Omental fat pad (tissue), 4 donors: ENCODE data around the gene ABLIM2. TPM values are rescaled to one million over a fixed set of nuclear protein-coding genes. Genes with fewer than 3 reads are reported as not detected.
"Not testable (repeated sequence)": the region's sequence is repeated elsewhere in the genome, so short reads cannot be mapped to it uniquely, and the experiment has no call there.

ENCODE experiments used
- ATAC-seq: fragments of 150-250 bp; one replicate; pipeline ENCODE4 v1.9.1; 2016; ENCODE audit warnings: mild to moderate bottlenecking, moderate library complexity; ENCODE audit not compliant: low FRiP score
- DNase-seq: peaks from one replicate; pipeline ENCODE4 v3.0.0-alpha.2; 2019; ENCODE audit warnings: low spot score
- total RNA-seq, 4 donors: library from RNA; depleted of rRNA; stranded (reverse); fragments of >200 nt; gene quantifications; one replicate each; pipeline ENCODE4 v1.1.0, GENCODE V29; 2016
- TF ChIP-seq, protein P1 (sequence below), 3 donors: fragments of 450-650 bp; IDR thresholded peaks; one replicate each; pipeline ENCODE4 v1.5.1; 2016 to 2017; ENCODE audit warnings: antibody characterized with exemption in 3 of 3, mild to moderate bottlenecking in 3 of 3, moderate library complexity in 2 of 3

Gene ABLIM2
- total RNA-seq, 4 donors from 2014 or later: 10.1 to 34.2 (median 13.7) TPM

DNA sequence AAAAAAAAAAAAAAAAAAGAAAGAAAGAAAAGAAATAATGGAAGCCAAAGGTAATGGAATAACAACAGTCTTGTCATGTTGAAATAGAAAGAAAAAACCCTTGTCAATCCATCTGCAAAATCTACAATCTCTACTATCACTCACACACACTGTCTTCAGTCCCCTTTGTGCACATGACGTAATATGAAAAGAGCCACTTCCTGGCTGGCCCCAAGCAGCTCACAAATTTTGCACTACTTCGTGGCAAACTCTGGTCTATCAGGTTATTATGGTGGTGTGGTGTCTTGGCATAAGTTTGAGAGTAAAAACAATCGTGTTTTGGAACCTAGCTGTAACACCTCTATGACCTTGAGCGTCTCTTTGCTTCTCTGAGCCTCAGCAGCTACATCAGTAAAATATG, 210.7 kb downstream of the ABLIM2 start:
- ATAC-seq (no peak), DNase-seq (no peak)
- TF ChIP-seq, protein P1, sequence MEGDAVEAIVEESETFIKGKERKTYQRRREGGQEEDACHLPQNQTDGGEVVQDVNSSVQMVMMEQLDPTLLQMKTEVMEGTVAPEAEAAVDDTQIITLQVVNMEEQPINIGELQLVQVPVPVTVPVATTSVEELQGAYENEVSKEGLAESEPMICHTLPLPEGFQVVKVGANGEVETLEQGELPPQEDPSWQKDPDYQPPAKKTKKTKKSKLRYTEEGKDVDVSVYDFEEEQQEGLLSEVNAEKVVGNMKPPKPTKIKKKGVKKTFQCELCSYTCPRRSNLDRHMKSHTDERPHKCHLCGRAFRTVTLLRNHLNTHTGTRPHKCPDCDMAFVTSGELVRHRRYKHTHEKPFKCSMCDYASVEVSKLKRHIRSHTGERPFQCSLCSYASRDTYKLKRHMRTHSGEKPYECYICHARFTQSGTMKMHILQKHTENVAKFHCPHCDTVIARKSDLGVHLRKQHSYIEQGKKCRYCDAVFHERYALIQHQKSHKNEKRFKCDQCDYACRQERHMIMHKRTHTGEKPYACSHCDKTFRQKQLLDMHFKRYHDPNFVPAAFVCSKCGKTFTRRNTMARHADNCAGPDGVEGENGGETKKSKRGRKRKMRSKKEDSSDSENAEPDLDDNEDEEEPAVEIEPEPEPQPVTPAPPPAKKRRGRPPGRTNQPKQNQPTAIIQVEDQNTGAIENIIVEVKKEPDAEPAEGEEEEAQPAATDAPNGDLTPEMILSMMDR (IDR thresholded peaks at IDR 0.05): no peak

DNA sequence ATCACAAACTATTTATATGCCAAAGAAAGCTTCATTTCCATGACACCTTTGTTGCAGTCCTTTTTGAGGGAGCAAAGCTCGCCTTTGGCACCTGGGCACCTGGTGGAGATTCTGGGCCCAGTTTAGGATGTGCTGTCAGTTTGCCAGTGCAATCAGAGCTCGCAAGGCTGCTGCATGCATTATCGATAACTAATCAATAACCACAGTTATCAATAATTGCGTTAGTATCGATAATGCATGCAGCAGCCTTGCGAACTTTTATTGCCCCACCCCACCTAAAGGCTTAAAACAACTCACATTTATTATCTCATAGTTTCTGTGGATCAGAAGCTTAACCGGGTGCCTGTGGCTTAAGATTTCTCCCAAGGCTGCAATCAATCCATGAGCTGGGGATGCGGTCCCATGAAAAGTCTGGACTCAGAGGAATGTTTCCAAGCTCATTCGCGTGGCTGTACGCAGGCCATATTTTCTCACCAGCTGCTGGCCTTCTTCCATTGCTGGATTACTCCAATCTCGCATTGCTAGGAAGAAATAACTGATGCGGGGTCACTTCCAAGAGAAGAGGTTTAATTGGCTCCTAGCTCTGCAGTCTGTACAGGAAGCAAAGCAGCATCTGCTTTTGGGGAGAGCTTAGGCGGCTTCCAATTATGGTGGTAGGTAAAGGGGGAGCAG, 212.8 kb downstream of the ABLIM2 start:
- no peak for DNase-seq
- TF ChIP-seq, protein P1 (IDR thresholded peaks at IDR 0.05): no peak
- ATAC-seq: no peak

DNA sequence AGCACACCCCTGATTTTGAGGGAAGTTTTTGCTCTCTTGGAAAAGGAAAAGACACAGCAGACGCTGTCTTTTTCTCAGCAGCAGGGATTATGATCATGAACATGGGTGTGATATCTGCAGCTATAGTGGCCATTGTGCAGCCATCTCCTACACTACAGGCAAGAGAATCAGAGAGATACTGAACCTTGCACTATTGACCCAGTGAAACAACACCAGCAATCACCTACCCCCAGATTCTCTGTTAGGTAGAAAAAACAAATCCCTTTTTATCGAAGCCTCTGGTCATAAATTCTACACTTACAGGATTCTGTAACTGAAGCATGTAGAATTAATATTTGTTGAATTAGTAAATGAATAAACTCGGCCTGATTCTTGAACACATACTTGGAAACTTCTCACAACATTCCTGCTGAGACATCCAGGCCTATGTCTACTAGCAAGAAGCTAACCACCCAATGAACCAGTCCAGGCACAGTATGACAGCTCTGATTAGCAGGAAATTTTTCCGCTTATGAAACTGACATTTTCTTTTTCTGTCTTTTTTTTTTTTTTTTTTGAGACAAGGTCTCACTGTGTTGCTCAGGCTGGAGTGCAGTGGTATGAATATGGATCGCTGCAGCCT, 213.9 kb downstream of the ABLIM2 start:
- ATAC-seq (no peak), DNase-seq (no peak)
- TF ChIP-seq, protein P1 (IDR thresholded peaks at IDR 0.05): no peak

DNA sequence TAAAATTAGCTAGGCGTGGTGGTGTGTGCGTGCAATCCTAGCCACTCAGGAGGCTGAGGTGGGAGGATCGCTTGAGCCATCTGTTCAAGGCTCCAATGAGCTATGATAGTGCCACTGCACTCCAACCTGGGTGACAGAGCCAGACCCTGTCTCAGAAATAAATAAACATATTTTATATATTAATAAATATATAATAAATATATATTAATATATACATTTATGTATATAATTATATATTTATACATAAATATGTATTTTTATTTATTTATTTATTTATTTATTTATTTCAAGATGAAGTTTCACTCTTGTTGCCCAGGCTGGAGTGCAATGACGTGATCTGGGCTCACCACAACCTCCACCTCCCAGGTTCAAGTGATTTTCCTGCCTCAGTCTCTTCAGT, 214.9 kb downstream of the ABLIM2 start:
- ATAC-seq, DNase-seq: not testable (repeated sequence)

DNA sequence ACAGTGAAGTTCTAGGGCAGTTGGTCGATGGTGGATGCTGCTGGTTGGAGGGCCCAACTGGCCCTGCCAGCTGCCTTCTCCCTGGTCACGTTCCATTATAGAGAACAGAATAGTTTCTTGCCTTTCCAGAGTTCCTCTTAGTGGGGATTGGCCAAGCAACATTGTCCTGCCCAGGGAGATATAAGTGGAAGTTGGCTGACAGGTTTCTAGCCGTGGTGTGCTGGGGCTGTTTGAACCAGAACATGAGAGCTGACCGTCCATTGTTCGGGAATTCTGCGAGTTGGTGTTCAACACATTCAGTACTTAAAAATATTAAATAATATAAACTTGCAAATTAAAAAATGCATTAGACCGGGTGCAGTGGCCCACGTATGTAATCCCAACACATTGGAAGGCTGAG, 215.4 kb downstream of the ABLIM2 start:
- ATAC-seq (no peak), DNase-seq (no peak)
- TF ChIP-seq, protein P1 (IDR thresholded peaks at IDR 0.05): no peak

DNA sequence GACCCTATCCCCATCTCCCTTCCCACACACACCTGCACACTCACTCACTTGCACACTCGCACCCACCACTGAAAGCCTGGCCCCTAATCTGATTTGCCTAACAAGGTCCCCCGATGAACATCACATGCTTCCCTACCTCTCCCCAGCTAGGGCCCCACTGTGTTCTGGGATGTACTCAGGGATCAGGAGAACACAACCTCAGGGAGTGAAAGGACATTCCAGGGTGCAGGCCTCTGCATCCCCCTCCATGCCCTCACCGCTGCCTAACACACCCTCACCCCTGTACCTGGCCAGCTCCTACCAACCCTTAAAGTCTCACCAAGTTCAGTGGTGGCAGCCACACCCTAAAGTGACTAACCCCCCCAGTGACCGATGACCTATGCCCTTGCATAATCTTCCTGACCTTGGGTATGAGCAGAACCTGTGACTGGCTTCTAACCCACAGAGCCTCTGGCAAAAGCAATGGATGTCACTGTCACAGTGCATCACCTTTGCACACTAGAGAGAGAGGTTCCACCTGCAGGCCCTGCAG, 216.6 kb downstream of the ABLIM2 start:
- TF ChIP-seq, protein P1 (IDR thresholded peaks at IDR 0.05): no peak
- DNase-seq: no peak

DNA sequence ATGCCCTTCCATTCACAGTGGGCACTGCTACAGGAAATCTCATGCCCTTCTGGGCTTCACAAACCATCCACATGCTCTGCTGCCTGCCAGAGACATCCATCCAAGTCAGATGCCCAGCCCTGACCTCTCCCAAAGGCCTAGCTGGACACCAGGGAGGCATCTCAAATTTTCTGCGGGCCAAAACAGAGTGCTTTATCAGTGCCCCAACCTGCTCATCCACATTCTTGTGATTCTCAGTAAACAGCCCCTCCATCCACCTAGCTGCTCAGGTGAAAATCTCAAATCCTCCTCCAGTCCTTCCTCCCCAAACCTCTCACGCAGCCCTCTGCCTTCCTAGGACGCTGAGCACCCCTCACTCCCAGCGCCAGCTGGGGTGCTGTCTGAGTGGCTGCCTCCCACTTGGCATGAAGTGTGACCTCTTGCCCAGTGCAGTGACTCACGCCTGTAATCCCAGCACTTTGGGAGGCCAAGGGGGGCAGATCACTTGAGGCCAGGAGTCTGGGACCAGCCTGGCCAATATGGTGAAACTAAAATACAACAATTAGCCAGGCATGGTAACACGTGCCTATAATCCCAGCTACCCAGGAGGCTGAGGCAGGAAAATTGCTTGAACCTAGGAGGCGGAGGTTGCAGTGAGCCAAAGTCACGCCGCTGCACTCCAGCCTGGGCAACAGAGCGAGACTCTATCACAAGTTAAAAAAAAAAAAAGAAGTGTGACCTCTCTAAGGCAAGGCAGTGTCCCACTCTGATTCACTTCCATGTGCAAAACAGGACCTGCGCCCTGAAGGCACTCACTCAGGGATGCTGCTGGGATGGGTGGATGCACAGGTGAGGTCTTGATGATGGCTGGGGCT, 217.3 kb downstream of the ABLIM2 start:
- TF ChIP-seq, protein P1 (IDR thresholded peaks at IDR 0.05): no peak
- DNase-seq (no peak), ATAC-seq (peak; percentile 38)

More for the DNA sequence above, 216.6 kb downstream of the ABLIM2 start:
- ATAC-seq: no peak
